SU-DHL-6 (cell line): Measurements from ENCODE around the gene TCF4.

ENCODE experiments used
- CTCF ChIP-seq: fragments of 200-600 bp; sonication (generic); IDR thresholded peaks from one replicate; pipeline ENCODE4 v1.5.1; 2017; ENCODE audit warnings: antibody characterized with exemption, mild to moderate bottlenecking, low read length, moderate library complexity; ENCODE audit not compliant: insufficient read depth, poor library complexity, severe bottlenecking
- EZH2phosphoT487 ChIP-seq: fragments of 200-600 bp; sonication (generic), shearing (Covaris generic); conservative IDR thresholded peaks from 2 replicates; pipeline ENCODE4 v1.6.1; 2018; ENCODE audit warnings: mild to moderate bottlenecking, antibody characterized with exemption, low read length, moderate library complexity, mixed read lengths

GRCh38 chr18:55625901-55626300 lies 37.9 kb upstream of the TCF4 start:
- no peak for TF ChIP-seq CTCF
- TF ChIP-seq EZH2phosphoT487 = no peak
